Measurements from ENCODE around the gene SLC24A5.
A peak's percentile ranks its signal among the peaks of the same experiment; 100 is the strongest.

The SLC24A5 gene

GRCh38 chr15:48149858-48150257 lies 29.1 kb downstream of the SLC24A5 start:
- Histone ChIP-seq H3K4me1 (ENCODE audit: control insufficient read depth, insufficient read depth, low read length, unreplicated experiment) (peaks cover 39% of the 10 kb centered on the region), H3K4me3 (ENCODE audit: low read depth, low read length) (peak overlapping the region; percentile 36; the same call in 1 of the 2 replicates), H3K36me3 (ENCODE audit: insufficient read depth, low read length) (no peaks in the 10 kb centered on the region; the same call in 1 of the 2 replicates), H3K27ac (ENCODE audit: low read depth, low read length) (peak overlapping the region; percentile 91), H3K27me3 (ENCODE audit: insufficient read depth, low read length) (no peaks in the 10 kb centered on the region), H2AFZ (ENCODE audit: low read length, unreplicated experiment) (peak overlapping the region; percentile 76), H3K79me2 (ENCODE audit: control insufficient read depth, insufficient read depth, low read length, unreplicated experiment) (no peaks in the 10 kb centered on the region)

GRCh38 chr15:48153526-48153925 lies 32.7 kb downstream of the SLC24A5 start:
- H3K27me3 ChIP-seq (ENCODE audit: insufficient read depth, low read length): no peaks in the 10 kb centered on the region
- no peak overlapping the region for H2AFZ ChIP-seq (ENCODE audit: low read length, unreplicated experiment)
- peaks cover 15% of the 10 kb centered on the region for H3K4me1 ChIP-seq (ENCODE audit: control insufficient read depth, insufficient read depth, low read length, unreplicated experiment)
- no peak overlapping the region for H3K4me3 ChIP-seq (ENCODE audit: low read depth, low read length)
- no peaks in the 10 kb centered on the region for H3K79me2 ChIP-seq (ENCODE audit: control insufficient read depth, insufficient read depth, low read length, unreplicated experiment)
- no peaks in the 10 kb centered on the region; the same call in 1 of the 2 replicates for H3K36me3 ChIP-seq (ENCODE audit: insufficient read depth, low read length)
- no peak overlapping the region for H3K27ac ChIP-seq (ENCODE audit: low read depth, low read length)

GRCh38 chr15:48168616-48169015 lies 47.8 kb downstream of the SLC24A5 start:
- peaks cover 14% of the 10 kb centered on the region for H3K79me2 ChIP-seq (ENCODE audit: control insufficient read depth, insufficient read depth, low read length, unreplicated experiment)

GRCh38 chr15:48170981-48171380 lies 50.2 kb downstream of the SLC24A5 start:
- no peaks in the 10 kb centered on the region for H3K4me1 ChIP-seq (ENCODE audit: control insufficient read depth, insufficient read depth, low read length, unreplicated experiment)
- H3K79me2 ChIP-seq (ENCODE audit: control insufficient read depth, insufficient read depth, low read length, unreplicated experiment): peaks cover 25% of the 10 kb centered on the region
- peak overlapping the region; percentile 9 for H2AFZ ChIP-seq (ENCODE audit: low read length, unreplicated experiment)
- H3K27me3 ChIP-seq (ENCODE audit: insufficient read depth, low read length): no peaks in the 10 kb centered on the region
- no peak overlapping the region for H3K27ac ChIP-seq (ENCODE audit: low read depth, low read length)
- H3K36me3 ChIP-seq (ENCODE audit: insufficient read depth, low read length): peaks cover 8% of the 10 kb centered on the region; the same call in 1 of the 2 replicates
- no peak overlapping the region for H3K4me3 ChIP-seq (ENCODE audit: low read depth, low read length)

More at GRCh38 chr15:48168616-48169015, 47.8 kb downstream of the SLC24A5 start:
- no peaks in the 10 kb centered on the region for H3K4me1 ChIP-seq (ENCODE audit: control insufficient read depth, insufficient read depth, low read length, unreplicated experiment)
- H2AFZ ChIP-seq (ENCODE audit: low read length, unreplicated experiment): no peak overlapping the region
- no peaks in the 10 kb centered on the region for H3K27me3 ChIP-seq (ENCODE audit: insufficient read depth, low read length)
- no peak overlapping the region for H3K27ac ChIP-seq (ENCODE audit: low read depth, low read length)
- peaks cover 8% of the 10 kb centered on the region; the same call in 1 of the 2 replicates for H3K36me3 ChIP-seq (ENCODE audit: insufficient read depth, low read length)
- no peak overlapping the region for H3K4me3 ChIP-seq (ENCODE audit: low read depth, low read length)

GRCh38 chr15:48175126-48175525 lies 54.3 kb downstream of the SLC24A5 start:
- peaks cover 12% of the 10 kb centered on the region for H3K4me1 ChIP-seq (ENCODE audit: control insufficient read depth, insufficient read depth, low read length, unreplicated experiment)
- H3K4me3 ChIP-seq (ENCODE audit: low read depth, low read length): no peak overlapping the region
- peaks cover 8% of the 10 kb centered on the region; the same call in 1 of the 2 replicates for H3K36me3 ChIP-seq (ENCODE audit: insufficient read depth, low read length)
- H2AFZ ChIP-seq (ENCODE audit: low read length, unreplicated experiment): no peak overlapping the region
- no peaks in the 10 kb centered on the region for H3K27me3 ChIP-seq (ENCODE audit: insufficient read depth, low read length)
- no peak overlapping the region for H3K27ac ChIP-seq (ENCODE audit: low read depth, low read length)
- H3K79me2 ChIP-seq (ENCODE audit: control insufficient read depth, insufficient read depth, low read length, unreplicated experiment): peaks cover 19% of the 10 kb centered on the region

- Histone ChIP-seq H3K27me3 (ENCODE audit: insufficient read depth, low read length) (no peaks in the 10 kb centered on the region), H3K4me3 (ENCODE audit: low read depth, low read length) (no peak overlapping the region; the same call in 1 of the 2 replicates), H2AFZ (ENCODE audit: low read length, unreplicated experiment) (no peak overlapping the region), H3K79me2 (ENCODE audit: control insufficient read depth, insufficient read depth, low read length, unreplicated experiment) (peaks cover 15% of the 10 kb centered on the region), H3K4me1 (ENCODE audit: control insufficient read depth, insufficient read depth, low read length, unreplicated experiment) (peaks cover 12% of the 10 kb centered on the region), H3K36me3 (ENCODE audit: insufficient read depth, low read length) (peaks cover 8% of the 10 kb centered on the region; the same call in 1 of the 2 replicates), H3K27ac (ENCODE audit: low read depth, low read length) (no peak overlapping the region)
These were observed 55.3 kb downstream of the SLC24A5 start for GRCh38 chr15:48176112-48176511.

GRCh38 chr15:48176957-48177356 lies 56.2 kb downstream of the SLC24A5 start:
- Histone ChIP-seq H3K4me3 (ENCODE audit: low read depth, low read length) (peak overlapping the region; percentile 93), H3K27me3 (ENCODE audit: insufficient read depth, low read length) (no peaks in the 10 kb centered on the region), H3K27ac (ENCODE audit: low read depth, low read length) (peak overlapping the region; percentile 43; the same call in 1 of the 2 replicates), H3K36me3 (ENCODE audit: insufficient read depth, low read length) (peaks cover 8% of the 10 kb centered on the region; the same call in 1 of the 2 replicates), H3K4me1 (ENCODE audit: control insufficient read depth, insufficient read depth, low read length, unreplicated experiment) (peaks cover 12% of the 10 kb centered on the region), H2AFZ (ENCODE audit: low read length, unreplicated experiment) (peak overlapping the region; percentile 99), H3K79me2 (ENCODE audit: control insufficient read depth, insufficient read depth, low read length, unreplicated experiment) (peaks cover 15% of the 10 kb centered on the region)

- Histone ChIP-seq H3K79me2 (ENCODE audit: control insufficient read depth, insufficient read depth, low read length, unreplicated experiment) (peaks cover 15% of the 10 kb centered on the region), H3K27me3 (ENCODE audit: insufficient read depth, low read length) (no peaks in the 10 kb centered on the region), H3K4me1 (ENCODE audit: control insufficient read depth, insufficient read depth, low read length, unreplicated experiment) (peaks cover 12% of the 10 kb centered on the region), H2AFZ (ENCODE audit: low read length, unreplicated experiment) (peak overlapping the region; percentile 99), H3K36me3 (ENCODE audit: insufficient read depth, low read length) (peaks cover 8% of the 10 kb centered on the region; the same call in 1 of the 2 replicates), H3K4me3 (ENCODE audit: low read depth, low read length) (peak overlapping the region; percentile 93), H3K27ac (ENCODE audit: low read depth, low read length) (peak overlapping the region; percentile 43; the same call in 1 of the 2 replicates)
These were observed 56.6 kb downstream of the SLC24A5 start for GRCh38 chr15:48177383-48177765.

- Histone ChIP-seq H3K27ac (ENCODE audit: low read depth, low read length) (peak within 1 kb of the TSS; percentile 43; the same call in 1 of the 2 replicates), H3K4me1 (ENCODE audit: control insufficient read depth, insufficient read depth, low read length, unreplicated experiment) (peaks cover 12% of the 10 kb centered on the region), H3K36me3 (ENCODE audit: insufficient read depth, low read length) (0 out of 2 replicates have a peak, but pooled peaks cover 2% of the 10 kb centered on the region), H3K79me2 (ENCODE audit: control insufficient read depth, insufficient read depth, low read length, unreplicated experiment) (peaks cover 13% of the 10 kb centered on the region), H3K27me3 (ENCODE audit: insufficient read depth, low read length) (no peaks in the 10 kb centered on the region), H3K4me3 (ENCODE audit: low read depth, low read length) (peak within 1 kb of the TSS; percentile 93), H2AFZ (ENCODE audit: low read length, unreplicated experiment) (peak within 1 kb of the TSS; percentile 99)
These were observed 57.2 kb downstream of the SLC24A5 start, which contains the start of gene MYEF2 for GRCh38 chr15:48177766-48178647. MYEF2 (minus strand) TSS chr15:48178295; CDS start chr15:48178237, 58 bp downstream.

GRCh38 chr15:48178648-48178931 lies 57.8 kb downstream of the SLC24A5 start:
- Histone ChIP-seq H3K27ac (ENCODE audit: low read depth, low read length) (no peak overlapping the region), H3K4me1 (ENCODE audit: control insufficient read depth, insufficient read depth, low read length, unreplicated experiment) (peaks cover 12% of the 10 kb centered on the region), H3K27me3 (ENCODE audit: insufficient read depth, low read length) (no peaks in the 10 kb centered on the region), H2AFZ (ENCODE audit: low read length, unreplicated experiment) (peak overlapping the region; percentile 99), H3K4me3 (ENCODE audit: low read depth, low read length) (peak overlapping the region; percentile 93), H3K36me3 (ENCODE audit: insufficient read depth, low read length) (no peaks in the 10 kb centered on the region), H3K79me2 (ENCODE audit: control insufficient read depth, insufficient read depth, low read length, unreplicated experiment) (peaks cover 11% of the 10 kb centered on the region)
